Esophagus squamous epithelium (tissue), 4 donors: ENCODE results near the gene NHS.

Experiments
- CTCF ChIP-seq, 6 experiments: fragments of 450-650 bp in 4 of 6; fragments of 200-600 bp in 2 of 6; sonication (generic) in 2 of 6; IDR thresholded peaks; one replicate each; pipeline ENCODE4 v1.5.1; 2016 to 2019; ENCODE audit warnings: antibody characterized with exemption in 6 of 6, mild to moderate bottlenecking in 4 of 6, moderate library complexity in 4 of 6
- POLR2A ChIP-seq, 4 donors: fragments of 450-650 bp; IDR thresholded peaks; one replicate each; pipeline ENCODE4 v1.6.1; 2017; ENCODE audit warnings: antibody characterized with exemption in 4 of 4, mild to moderate bottlenecking in 4 of 4, moderate library complexity in 3 of 4

- TF ChIP-seq CTCF (IDR thresholded peaks at IDR 0.05) = no peak
- no peak for TF ChIP-seq POLR2A (IDR thresholded peaks at IDR 0.05)
Observed at GRCh38 chrX:17706676-17707075, 331.7 kb downstream of the NHS start.
